Brain microvascular endothelial cell (primary cell): ENCODE data around the gene UGT1A10.

Experiments
- DNase-seq: peaks from one replicate; pipeline ENCODE4 v3.0.0-alpha.2; 2020
- H3K27ac ChIP-seq: fragments of 250-450 bp; sonication (Bioruptor Pico); 2 replicates; pipeline ENCODE4 v1.5.1; 2020; ENCODE audit warnings: mild to moderate bottlenecking, moderate library complexity
- H3K27me3 ChIP-seq: fragments of 250-450 bp; sonication (Bioruptor Pico); replicated peaks from 2 replicates; pipeline ENCODE4 v1.5.1; 2020; ENCODE audit warnings: mild to moderate bottlenecking
- H3K36me3 ChIP-seq: fragments of 250-450 bp; sonication (Bioruptor Pico); replicated peaks from 2 replicates; pipeline ENCODE4 v1.5.1; 2020; ENCODE audit warnings: mild to moderate bottlenecking
- H3K4me3 ChIP-seq: 2 replicates; pipeline ENCODE4 v1.5.1; 2011; ENCODE audit warnings: low read depth, mild to moderate bottlenecking, control low read depth, low read length, moderate library complexity
- CTCF ChIP-seq: IDR thresholded peaks from 2 replicates; pipeline ENCODE4 v1.5.1; 2011; ENCODE audit warnings: low read depth, mild to moderate bottlenecking, moderate library complexity, low read length, control low read depth, inconsistent platforms; ENCODE audit errors: missing control alignments
- in situ Hi-C: cut with HindIII; loops from 2 replicates; pipeline ENCODE4 v1.10.0; 2017; ENCODE audit warnings: low sequenced_read_pairs, low pct_ligation_motif_present

Gene UGT1A10

GRCh38 chr2:233756429-233757081, 120.3 kb downstream of the UGT1A10 start:
- H3K27me3 ChIP-seq, result no peaks in the 10 kb centered on the region
- in situ Hi-C loops, result no loop called here

GRCh38 chr2:233758141-233758540, 121.9 kb downstream of the UGT1A10 start:
- H3K27me3 ChIP-seq, result no peaks in the 10 kb centered on the region
- in situ Hi-C loops, result no loop called here
- no peak overlapping the region for H3K27ac ChIP-seq
- no peak overlapping the region for H3K4me3 ChIP-seq
- no peak for TF ChIP-seq CTCF
- no peaks in the 10 kb centered on the region for H3K36me3 ChIP-seq
- DNase-seq, result no peak

More at GRCh38 chr2:233756429-233757081, 120.3 kb downstream of the UGT1A10 start:
- no peak overlapping the region for H3K27ac ChIP-seq
- H3K36me3 ChIP-seq, result no peaks in the 10 kb centered on the region
- TF ChIP-seq CTCF, result no peak
- no peak overlapping the region for H3K4me3 ChIP-seq
- DNase-seq, result no peak

GRCh38 chr2:233758849-233759248, 122.6 kb downstream of the UGT1A10 start:
- H3K36me3 ChIP-seq, result no peaks in the 10 kb centered on the region
- in situ Hi-C loops, result no loop called here
- TF ChIP-seq CTCF, result no peak
- H3K27ac ChIP-seq, result no peak overlapping the region
- H3K4me3 ChIP-seq, result no peak overlapping the region
- no peak for DNase-seq
- no peaks in the 10 kb centered on the region for H3K27me3 ChIP-seq

- H3K27ac ChIP-seq, result no peak within 1 kb of the TSS
- H3K27me3 ChIP-seq, result no peaks in the 10 kb centered on the region
- DNase-seq, result no peak
- TF ChIP-seq CTCF, result no peak
- no peak within 1 kb of the TSS for H3K4me3 ChIP-seq
- H3K36me3 ChIP-seq, result no peaks in the 10 kb centered on the region
- in situ Hi-C loops, result no loop called here
These were observed 123.8 kb downstream of the UGT1A10 start, which contains the start of gene UGT1A1 for GRCh38 chr2:233760043-233760442. TSS of gene UGT1A1 (plus strand) at chr2:233760270. CDS start at chr2:233760288, 18 bp downstream.

- Histone ChIP-seq H3K27me3 (no peaks in the 10 kb centered on the region), H3K4me3 (no peak overlapping the region), H3K27ac (no peak overlapping the region), H3K36me3 (no peaks in the 10 kb centered on the region)
- in situ Hi-C loops, result no loop called here
- no peak for TF ChIP-seq CTCF
- DNase-seq, result peak; percentile 24
These were observed 125.0 kb downstream of the UGT1A10 start for GRCh38 chr2:233761040-233761769.

- in situ Hi-C loops, result no loop called here
- H3K36me3 ChIP-seq, result no peaks in the 10 kb centered on the region
- peak overlapping the region; percentile 43 for H3K27ac ChIP-seq
- H3K27me3 ChIP-seq, result no peaks in the 10 kb centered on the region
- no peak for TF ChIP-seq CTCF
- DNase-seq, result peak; percentile 61
- no peak overlapping the region for H3K4me3 ChIP-seq
These were observed 128.0 kb downstream of the UGT1A10 start for GRCh38 chr2:233764264-233764663.
